ENCODE data around the gene SERPINB12. TPM values are rescaled to one million over a fixed set of nuclear protein-coding genes. Genes with fewer than 3 reads are reported as not detected.
A peak's percentile ranks its signal among the peaks of the same experiment; 100 is the strongest.

The SERPINB12 gene
- total RNA-seq, 1 experiment from 2014 or later = not detected

GRCh38 chr18:63511285-63511684 is 30.9 kb upstream of the SERPINB12 start:
- H3K27me3 ChIP-seq (ENCODE audit: control insufficient read depth, insufficient read depth, low read length) = no peaks in the 10 kb centered on the region
- CTCF ChIA-PET = interaction anchor here (0.6 kb wide), 1 partner anchor 231 kb away, joined by 7 read pairs; no protein-coding TSS in a partner anchor
- intact Hi-C loops (cut with micrococcal nuclease; ENCODE audit: unreplicated experiment) (no loop called here), in situ Hi-C loops (cut with HindIII; ENCODE audit: low pct_unique_long_range_greater_than_20kb, low sequenced_read_pairs) (no loop called here)
- H3K36me3 ChIP-seq (ENCODE audit: control insufficient read depth, insufficient read depth, low read length) = no peaks in the 10 kb centered on the region
- POLR2A ChIA-PET = no interaction called here
- no peaks in the 10 kb centered on the region for H3K4me1 ChIP-seq (ENCODE audit: control insufficient read depth, insufficient read depth, low read length)
- H3K4me3 ChIP-seq (ENCODE audit: low read depth in 2 of 2, low read length in 2 of 2) = no peak overlapping the region
- H3K27ac ChIP-seq (ENCODE audit: low read length) = no peak overlapping the region
- BruUV-seq (replicated peaks) = no TSS peak
- DNase-seq (ENCODE audit: low read depth, low spot score) (peak; percentile 15), ATAC-seq (no peak)
- TF ChIP-seq TCF7L2 (IDR thresholded peaks at IDR 0.05; ENCODE audit: low read depth, low read length) = no peak
- peak; percentile 62 for TF ChIP-seq CTCF (IDR thresholded peaks at IDR 0.05)
- TF ChIP-seq SIN3A (IDR thresholded peaks at IDR 0.05; ENCODE audit: borderline replicate concordance, insufficient read depth, low read depth, low read length) = no peak
- TF ChIP-seq REST (IDR thresholded peaks at IDR 0.05; ENCODE audit: insufficient read depth in 1 of 2, low read depth in 2 of 2, low read length in 1 of 2) = no peak
- TF ChIP-seq POLR2AphosphoS5 (IDR thresholded peaks at IDR 0.05; ENCODE audit: low read depth, low read length) = no peak
- no peaks in the 10 kb centered on the region for H3K9me3 ChIP-seq (ENCODE audit: control insufficient read depth, insufficient read depth, low read depth, low read length)

- H3K36me3 ChIP-seq (ENCODE audit: control insufficient read depth, insufficient read depth, low read length) = no peaks in the 10 kb centered on the region
- H3K27ac ChIP-seq (ENCODE audit: low read length) = no peak overlapping the region
- TF ChIP-seq CTCF (IDR thresholded peaks at IDR 0.05) = no peak
- no peak for TF ChIP-seq SIN3A (IDR thresholded peaks at IDR 0.05; ENCODE audit: borderline replicate concordance, insufficient read depth, low read depth, low read length)
- no peak for TF ChIP-seq POLR2AphosphoS5 (IDR thresholded peaks at IDR 0.05; ENCODE audit: low read depth, low read length)
- no peak for TF ChIP-seq TCF7L2 (IDR thresholded peaks at IDR 0.05; ENCODE audit: low read depth, low read length)
- no peak for TF ChIP-seq REST (IDR thresholded peaks at IDR 0.05; ENCODE audit: insufficient read depth in 1 of 2, low read depth in 2 of 2, low read length in 1 of 2)
- H3K4me1 ChIP-seq (ENCODE audit: control insufficient read depth, insufficient read depth, low read length) = no peaks in the 10 kb centered on the region
- no peak for ATAC-seq
- H3K27me3 ChIP-seq (ENCODE audit: control insufficient read depth, insufficient read depth, low read length) = no peaks in the 10 kb centered on the region
- in situ Hi-C loops (cut with HindIII; ENCODE audit: low pct_unique_long_range_greater_than_20kb, low sequenced_read_pairs) (no loop called here), intact Hi-C loops (cut with micrococcal nuclease; ENCODE audit: unreplicated experiment) (no loop called here)
- BruUV-seq (replicated peaks) = no TSS peak
- no peaks in the 10 kb centered on the region for H3K9me3 ChIP-seq (ENCODE audit: control insufficient read depth, insufficient read depth, low read depth, low read length)
- no peak for DNase-seq (ENCODE audit: low read depth, low spot score)
- ChIA-PET POLR2A (no interaction called here), CTCF (no interaction called here)
- no peak overlapping the region for H3K4me3 ChIP-seq (ENCODE audit: low read depth in 2 of 2, low read length in 2 of 2)
Observed at GRCh38 chr18:63514326-63514725, 27.8 kb upstream of the SERPINB12 start.
